GM18907 (cell line): ENCODE results near the gene CTCFL.

Source experiments
- ATAC-seq: cut with Tn5 transposase; IDR thresholded peaks from one replicate; pipeline ENCODE4 v1.9.1; 2021; ENCODE audit warnings: mild to moderate bottlenecking, moderate library complexity; ENCODE audit not compliant: unreplicated experiment

Gene CTCFL, protein sequence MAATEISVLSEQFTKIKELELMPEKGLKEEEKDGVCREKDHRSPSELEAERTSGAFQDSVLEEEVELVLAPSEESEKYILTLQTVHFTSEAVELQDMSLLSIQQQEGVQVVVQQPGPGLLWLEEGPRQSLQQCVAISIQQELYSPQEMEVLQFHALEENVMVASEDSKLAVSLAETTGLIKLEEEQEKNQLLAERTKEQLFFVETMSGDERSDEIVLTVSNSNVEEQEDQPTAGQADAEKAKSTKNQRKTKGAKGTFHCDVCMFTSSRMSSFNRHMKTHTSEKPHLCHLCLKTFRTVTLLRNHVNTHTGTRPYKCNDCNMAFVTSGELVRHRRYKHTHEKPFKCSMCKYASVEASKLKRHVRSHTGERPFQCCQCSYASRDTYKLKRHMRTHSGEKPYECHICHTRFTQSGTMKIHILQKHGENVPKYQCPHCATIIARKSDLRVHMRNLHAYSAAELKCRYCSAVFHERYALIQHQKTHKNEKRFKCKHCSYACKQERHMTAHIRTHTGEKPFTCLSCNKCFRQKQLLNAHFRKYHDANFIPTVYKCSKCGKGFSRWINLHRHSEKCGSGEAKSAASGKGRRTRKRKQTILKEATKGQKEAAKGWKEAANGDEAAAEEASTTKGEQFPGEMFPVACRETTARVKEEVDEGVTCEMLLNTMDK

DNA sequence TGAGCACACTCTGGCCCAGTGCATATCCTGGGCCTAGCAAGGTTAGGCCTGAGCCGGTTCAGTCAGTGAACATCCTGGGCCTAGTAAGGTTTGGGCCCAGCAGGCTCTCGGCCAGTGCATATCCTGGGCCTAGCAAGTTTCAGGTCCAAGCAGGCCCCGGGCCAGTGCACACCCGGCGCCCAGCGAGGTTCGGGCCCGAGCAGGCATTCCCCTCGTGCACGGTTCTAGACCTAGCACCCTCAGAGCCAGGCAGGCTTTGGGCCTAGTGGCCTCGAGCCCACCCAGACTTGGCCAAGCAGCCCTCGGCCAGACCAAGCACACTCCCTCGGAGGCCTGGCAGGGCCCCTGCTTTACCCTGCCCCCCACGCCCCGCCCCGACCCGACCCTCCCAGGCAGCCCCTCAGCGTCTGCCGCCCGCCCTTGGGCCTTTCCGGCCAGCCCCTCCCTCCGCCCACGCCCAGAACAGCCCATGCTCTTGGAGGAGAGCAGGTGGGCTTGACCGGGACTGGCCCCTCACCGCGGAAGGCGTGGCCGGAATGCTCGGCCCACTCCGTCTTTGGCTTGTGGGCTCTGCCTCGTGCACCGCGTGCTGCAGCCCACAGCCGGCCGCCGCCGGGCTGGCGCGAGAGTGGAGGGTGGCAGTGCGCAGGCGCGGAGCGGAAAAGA is at the start of gene CTCFL:
TSS of gene CTCFL (minus strand) at position 630 of the 666 bp plus-strand sequence. CDS start 935 bp downstream, outside the sequence.
- ATAC-seq: no peak

DNA sequence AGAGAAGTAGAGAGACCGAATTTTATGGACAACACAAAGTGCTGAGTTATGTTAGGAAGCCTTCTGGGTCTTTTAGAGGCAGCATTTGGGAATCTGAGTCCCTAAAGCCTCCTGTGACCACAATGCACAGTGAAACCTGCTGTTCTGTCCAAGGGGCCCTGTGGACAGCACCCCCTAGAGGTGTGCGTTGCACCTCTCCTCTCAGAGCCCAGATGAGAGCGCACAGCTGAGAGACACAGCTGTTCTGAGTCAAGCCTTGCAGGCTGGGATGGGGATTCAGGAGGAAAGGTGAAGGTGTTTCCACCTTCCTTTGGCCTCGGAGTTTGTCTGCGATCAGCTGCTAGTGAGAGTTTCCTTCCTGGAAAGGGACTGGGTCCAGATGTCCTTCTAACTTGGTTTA is 49.0 kb upstream of the CTCFL start:
- ATAC-seq: no peak

DNA sequence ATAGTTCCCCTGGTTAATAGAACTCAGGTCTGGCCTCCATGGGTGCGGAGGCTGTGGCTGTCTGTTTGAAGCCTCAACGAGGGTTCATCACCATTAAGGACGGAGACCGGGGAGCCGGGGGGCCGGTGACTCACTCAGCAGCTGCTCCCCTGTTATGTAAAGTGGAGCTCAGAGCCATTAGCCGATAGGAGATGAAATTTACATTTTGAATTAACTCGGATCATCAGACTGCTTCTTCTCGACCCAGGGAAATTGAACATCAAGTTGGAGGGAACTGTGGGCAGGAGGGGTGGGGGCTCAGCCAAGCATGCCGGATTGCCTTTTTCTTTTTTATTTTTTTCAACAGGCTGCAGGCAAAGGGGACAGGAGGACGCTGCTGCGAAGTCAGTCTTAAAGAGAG is 48.3 kb upstream of the CTCFL start:
- no peak for ATAC-seq

DNA sequence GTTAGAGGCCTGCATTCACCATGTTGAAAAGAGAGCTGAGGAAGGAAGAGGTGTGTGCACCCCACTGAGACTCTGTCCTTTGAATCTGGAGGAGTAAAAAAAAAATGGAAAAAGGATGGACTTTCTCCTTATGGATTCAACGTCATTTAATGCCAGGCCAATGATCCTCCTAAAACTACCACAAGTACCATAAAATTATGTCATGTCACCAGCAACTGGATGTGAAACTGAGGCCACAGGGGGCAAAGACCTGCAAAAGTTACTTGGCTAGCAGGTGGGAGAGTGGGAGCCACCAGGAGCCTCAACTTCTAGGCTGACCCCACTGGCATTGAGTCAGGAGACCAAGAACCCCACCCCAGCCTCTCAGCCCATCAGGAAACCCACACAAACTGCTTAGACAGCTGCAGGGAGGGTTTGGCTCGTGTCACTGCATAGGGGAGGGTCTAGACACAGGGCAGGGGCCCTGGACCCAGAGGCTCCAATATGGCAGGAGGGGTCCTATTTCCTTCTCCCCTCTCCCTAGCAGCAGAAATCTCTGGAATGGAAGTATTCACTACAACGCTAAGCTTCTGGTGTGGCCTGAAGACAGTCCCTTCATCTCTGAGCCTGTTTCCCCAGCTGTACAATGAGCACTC is 47.0 kb upstream of the CTCFL start:
- no peak for ATAC-seq

DNA sequence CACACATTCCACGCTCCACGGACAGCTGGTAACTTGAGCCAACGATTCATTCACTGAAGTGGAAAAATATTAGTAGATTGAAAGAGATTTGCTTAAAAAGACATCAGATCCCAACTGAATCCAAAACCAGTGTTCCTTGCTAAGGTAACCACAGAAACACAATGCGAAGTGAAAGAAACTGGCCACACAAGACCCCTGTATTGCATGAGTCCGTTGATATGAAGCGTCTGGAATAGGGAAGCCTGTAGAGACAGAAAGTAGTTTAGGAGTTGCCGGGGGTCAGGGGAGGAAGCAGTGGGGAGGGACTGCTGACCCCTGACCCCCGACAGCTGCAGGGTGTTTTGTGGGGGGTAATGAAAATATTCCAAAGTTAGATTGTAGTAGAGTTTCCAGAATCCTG is 46.0 kb upstream of the CTCFL start:
- ATAC-seq: no peak

DNA sequence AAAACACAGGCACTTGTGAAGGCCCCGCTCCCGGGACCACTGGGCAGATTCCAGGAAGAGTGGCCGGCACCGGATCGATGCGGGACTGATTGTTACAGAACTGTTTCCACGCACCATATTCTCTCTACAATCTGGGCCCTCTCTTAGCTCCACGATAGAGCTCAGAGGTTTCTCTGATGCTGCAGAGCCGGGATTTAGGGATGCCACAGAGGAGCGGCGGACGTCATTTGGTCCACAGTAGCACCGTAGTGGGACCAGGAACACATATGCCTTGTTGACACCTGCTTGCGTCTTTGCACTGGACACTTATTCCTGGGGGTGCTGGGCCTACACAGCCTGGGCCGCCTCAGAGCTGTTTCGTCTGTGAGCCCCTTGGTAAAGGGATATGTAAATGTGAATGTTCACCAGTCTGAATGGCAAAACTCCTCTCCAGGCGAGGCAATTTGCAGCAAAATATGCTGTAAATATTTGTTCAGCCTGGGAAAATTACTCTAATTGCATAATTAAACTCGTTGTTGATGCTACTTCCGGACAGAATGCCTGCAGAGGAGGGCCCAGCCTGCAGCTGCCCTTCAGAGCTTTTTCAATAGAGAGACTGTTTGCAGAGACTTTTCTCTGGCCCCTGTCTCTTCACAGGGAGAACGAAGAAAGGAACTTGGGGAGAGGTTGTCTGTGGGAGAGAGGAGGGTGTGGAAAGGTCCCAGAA is 45.4 kb upstream of the CTCFL start:
- ATAC-seq: no peak

DNA sequence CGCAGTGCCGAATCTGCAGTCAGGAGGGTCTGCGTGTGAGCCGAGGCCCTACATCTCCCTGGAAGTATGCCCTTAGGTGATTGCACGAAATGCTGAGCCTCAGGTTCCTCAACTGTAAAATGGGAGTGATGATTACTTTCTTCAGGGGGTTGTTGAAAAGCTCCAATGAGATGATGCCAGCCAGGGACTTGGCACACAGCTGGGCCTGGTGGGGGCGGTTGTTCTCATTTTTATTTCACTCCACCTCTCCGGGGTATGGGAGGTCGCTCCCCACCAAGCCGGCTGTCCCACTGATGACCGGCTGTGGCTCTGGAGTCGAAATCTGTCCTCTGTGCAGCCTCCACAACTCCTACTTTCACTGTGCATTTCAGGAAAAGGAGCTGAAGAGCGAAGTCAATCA is 44.0 kb upstream of the CTCFL start:
- ATAC-seq: no peak

DNA sequence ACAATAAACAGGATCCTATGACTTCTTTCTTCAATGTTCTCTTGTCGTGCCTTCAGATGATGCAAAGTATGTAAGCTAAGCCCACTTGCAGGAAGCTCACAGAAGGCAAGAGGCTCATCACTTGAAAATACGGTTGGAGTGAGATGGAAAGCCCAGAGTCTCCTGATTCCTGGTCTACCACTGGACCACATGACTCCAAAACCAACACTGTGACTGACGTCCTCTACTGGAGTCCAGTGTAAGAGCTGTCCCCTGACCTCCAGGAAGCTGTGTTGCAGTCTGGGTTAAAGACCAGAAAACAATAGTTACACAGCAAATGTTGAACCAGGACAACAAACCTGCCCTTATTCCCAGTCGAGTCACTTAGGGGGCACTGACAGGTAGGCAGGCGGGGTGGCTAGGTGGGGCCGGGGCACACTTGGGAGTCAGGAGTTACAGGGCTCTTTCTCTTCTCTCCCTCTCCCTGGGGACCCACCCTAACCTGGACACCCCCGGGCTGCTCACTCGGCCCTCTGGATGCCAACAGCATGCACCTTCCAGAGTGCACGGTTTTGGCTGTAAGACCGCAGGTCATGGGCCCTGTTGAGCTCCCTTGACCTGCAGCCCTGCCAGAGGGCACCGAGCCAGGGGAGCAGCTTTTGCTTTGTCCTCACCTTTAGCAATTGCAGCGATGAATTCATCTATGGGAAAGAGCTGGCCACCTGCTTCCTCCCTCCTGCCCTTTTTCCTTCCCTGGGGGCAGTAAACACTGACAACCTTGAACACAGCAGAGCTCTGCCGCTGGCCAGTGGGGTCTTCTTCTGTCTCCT is 43.4 kb upstream of the CTCFL start:
- ATAC-seq: no peak

DNA sequence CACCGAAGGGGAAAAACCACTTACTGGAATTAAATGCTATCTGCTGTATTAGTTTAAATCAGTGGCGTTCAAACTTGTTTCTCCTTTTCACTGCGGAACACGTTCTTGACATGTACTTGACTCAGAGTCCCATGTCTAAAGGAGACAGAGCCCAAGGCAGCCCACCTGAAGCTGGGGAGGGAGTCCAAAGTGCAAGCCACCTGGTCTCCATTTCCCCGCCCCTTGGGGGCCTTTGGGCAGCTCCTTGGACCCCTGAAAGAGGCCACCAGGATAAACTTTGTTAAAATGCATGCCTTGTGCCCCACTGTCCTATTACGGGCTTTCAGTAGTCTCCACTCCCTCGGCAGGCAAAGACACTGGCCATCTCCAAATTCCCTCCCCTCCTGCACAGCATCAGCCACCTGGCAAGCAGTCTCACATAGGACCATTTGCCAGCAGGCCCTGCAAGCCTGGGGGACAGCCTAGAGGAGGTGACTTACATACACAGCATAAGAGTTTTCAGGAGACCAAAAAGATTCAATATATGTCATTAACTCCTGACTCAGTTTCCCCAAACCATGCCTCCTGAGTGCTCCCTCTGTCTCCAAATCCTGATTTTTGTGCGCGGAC is 42.6 kb upstream of the CTCFL start:
- no peak for ATAC-seq

DNA sequence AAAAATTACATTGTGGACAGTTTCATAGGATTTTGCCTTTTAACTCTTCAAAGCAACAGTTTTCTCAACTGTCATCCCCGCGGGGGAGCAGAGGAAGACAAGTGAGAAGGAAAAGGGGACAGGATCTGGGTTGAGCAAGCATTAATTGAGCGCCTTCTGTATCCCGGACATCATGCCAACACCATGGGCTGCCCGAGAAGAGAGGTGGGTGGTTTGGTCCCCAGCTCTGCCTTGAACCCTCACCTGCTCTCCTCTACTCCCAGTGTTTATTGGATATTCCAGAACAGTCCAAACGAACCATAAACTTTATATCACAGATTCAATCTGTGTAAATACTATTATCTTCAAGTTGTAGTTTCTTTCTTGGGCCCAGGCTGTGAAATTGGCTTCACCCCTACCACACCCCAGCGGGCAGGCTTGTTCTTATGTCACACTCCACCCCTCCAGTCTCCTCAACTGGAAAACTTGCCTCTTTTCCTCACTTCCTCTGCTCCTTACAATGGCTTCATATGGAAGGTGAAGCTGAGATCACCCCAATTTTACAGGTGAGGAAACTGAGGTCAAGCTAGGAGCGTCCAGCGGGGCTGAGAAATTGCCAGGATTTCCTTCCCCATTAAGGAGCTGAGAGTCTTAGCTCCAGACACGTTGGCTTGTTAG is 42.0 kb upstream of the CTCFL start:
- no peak for ATAC-seq

DNA sequence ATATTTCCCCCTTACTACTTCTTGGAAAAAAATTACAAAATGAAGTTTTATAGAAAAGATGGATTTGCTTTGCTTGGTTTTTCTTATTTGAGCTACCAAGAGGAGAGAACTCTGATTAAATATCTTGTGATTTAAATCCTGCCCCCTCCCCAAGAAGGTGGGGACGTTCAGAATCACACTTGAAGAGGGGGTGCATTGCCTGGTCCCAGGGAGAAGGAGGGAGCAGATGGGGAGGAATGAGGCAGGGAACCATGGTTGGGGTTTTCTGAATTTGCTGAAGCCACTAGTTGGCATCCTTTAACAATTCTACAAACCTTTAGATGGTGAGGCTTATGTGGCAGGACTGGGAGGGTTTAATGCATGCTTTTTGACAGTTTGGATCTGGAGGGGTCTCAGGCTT is 41.5 kb upstream of the CTCFL start:
- ATAC-seq: no peak

DNA sequence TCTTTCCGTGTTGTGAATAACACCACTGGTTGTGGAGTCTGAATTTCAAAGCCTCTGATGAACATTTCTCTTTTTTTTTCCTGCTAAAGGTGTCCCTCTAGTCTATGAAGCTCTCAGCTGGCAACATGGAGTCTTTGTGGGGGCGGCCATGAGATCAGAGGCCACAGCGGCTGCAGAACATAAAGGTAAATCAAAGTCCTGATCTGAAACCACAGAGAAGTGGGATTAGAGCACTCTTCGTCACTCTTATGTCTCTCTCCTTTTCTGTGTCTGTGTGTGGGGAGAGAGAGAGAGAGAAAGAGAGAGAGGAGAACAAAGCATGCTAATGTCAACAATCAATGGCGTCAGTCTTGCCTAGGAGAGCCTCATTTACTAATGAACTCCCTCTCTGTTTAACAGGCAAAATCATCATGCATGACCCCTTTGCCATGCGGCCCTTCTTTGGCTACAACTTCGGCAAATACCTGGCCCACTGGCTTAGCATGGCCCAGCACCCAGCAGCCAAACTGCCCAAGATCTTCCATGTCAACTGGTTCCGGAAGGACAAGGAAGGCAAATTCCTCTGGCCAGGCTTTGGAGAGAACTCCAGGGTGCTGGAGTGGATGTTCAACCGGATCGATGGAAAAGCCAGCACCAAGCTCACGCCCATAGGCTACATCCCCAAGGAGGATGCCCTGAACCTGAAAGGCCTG is 40.2 kb upstream of the CTCFL start:
- ATAC-seq: no peak

DNA sequence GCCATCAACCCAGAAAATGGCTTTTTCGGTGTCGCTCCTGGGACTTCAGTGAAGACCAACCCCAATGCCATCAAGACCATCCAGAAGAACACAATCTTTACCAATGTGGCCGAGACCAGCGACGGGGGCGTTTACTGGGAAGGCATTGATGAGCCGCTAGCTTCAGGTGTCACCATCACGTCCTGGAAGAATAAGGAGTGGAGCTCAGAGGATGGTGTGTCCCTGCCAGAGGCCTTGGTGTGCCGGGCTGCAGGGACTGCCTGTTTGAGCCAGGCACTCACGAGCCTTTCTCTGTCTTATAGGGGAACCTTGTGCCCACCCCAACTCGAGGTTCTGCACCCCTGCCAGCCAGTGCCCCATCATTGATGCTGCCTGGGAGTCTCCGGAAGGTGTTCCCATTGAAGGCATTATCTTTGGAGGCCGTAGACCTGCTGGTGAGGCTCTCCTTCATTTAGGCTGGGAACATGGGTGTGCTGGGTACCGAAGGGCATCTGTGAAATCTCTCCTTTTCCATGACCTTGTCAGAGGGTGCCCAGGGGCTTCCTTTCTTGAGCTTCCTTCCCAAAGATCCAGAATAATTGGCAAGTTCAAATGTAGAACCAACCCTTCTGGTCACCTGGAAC is 39.4 kb upstream of the CTCFL start:
- no peak for ATAC-seq

DNA sequence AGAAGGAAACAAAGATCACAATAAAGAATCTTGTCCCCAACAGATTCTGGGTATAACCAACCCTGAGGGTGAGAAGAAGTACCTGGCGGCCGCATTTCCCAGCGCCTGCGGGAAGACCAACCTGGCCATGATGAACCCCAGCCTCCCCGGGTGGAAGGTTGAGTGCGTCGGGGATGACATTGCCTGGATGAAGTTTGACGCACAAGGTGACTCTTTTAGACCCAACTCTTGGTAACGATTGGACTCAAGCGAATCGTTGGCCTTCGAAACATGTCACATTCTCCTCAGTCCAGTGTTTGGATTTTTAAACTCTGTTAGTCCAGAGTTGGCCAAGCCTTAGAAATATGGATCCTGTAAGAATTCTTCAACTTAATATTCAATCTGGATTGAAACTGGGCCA is 38.6 kb upstream of the CTCFL start:
- ATAC-seq: no peak

DNA sequence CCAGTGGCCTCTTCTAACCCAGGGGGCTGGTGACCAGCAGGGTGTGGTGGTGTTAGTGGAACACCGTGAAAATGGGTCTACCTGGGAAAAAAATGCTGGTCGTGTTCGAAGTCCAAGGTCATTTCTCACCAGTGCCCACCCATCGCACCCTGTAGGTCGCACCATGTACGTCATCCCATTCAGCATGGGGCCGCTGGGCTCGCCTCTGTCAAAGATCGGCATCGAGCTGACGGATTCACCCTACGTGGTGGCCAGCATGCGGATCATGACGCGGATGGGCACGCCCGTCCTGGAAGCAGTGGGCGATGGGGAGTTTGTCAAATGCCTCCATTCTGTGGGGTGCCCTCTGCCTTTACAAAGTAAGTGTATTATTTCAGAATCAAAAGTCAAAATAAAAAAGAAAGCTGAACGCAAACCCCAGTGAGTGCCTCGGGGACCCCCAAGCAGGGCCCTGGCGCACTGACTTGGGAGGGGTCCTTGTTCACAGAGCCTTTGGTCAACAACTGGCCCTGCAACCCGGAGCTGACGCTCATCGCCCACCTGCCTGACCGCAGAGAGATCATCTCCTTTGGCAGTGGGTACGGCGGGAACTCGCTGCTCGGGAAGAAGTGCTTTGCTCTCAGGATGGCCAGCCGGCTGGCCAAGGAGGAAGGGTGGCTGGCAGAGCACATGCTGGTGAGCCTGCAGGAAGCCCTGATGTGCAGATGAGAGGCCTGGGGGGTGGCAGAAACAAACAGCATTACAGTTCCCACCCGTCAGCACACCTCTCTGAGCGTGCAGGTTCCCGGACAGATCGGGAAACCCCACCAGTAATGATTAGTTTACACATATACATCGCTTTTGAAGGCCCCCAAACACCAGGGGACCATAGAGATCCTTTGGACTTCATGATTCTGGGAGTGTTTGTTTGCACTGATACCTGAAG is 37.9 kb upstream of the CTCFL start:
- no peak for ATAC-seq

DNA sequence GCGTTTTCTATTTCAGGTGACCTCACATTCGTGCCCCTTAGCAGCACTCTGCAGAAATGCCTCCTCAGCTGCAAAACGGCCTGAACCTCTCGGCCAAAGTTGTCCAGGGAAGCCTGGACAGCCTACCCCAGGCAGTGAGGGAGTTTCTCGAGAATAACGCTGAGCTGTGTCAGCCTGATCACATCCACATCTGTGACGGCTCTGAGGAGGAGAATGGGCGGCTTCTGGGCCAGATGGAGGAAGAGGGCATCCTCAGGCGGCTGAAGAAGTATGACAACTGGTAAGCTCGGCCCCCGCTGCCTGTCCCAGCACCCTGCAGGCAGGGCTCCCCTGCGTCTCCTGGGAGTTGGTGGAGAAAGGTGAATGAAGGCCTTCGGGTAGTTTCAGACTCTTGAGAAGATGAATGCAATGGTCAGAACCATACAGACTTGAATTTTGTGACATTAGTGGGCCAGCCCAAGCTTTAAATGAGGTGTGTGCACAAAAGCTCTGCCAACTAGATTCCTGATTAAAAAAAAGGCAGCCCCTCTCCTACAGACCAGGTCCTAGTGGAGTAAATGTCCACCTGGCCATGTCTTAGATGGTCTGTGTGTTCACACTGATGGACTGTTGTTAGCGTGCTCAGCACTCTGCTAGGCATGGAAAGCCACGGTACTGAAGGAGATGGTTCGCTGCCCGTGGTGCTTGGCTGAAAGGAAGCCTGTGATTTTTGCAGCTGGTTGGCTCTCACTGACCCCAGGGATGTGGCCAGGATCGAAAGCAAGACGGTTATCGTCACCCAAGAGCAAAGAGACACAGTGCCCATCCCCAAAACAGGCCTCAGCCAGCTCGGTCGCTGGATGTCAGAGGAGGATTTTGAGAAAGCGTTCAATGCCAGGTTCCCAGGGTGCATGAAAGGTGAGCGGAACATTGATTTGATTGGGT is 36.7 kb upstream of the CTCFL start:
- ATAC-seq: no peak
